Measurements from ENCODE around the gene SERPINB8.

- TF ChIP-seq POLR2AphosphoS5 (IDR thresholded peaks at IDR 0.05; ENCODE audit: low read depth, low read length) (no peak), POLR2A (IDR thresholded peaks at IDR 0.05; ENCODE audit: low read depth, low read length) (no peak)
Observed at GRCh38 chr18:64026350-64026749, 56.5 kb downstream of the SERPINB8 start.

Data from GM12891 (cell line).